ENCODE data around the gene C2orf15.
"Not testable (repeated sequence)": the region's sequence is repeated elsewhere in the genome, so short reads cannot be mapped to it uniquely, and the experiment has no call there.

The C2orf15 gene

GRCh38 chr2:99166218-99166617, 24.7 kb downstream of the C2orf15 start:
- no peak for DNase-seq (ENCODE audit: low spot score)

GRCh38 chr2:99169534-99169933, 28.0 kb downstream of the C2orf15 start:
- no peak for DNase-seq (ENCODE audit: low spot score)

- no peak for DNase-seq (ENCODE audit: low spot score)
Measured at GRCh38 chr2:99171377-99172140, 30.1 kb downstream of the C2orf15 start.

GRCh38 chr2:99180755-99181623, 39.5 kb downstream of the C2orf15 start, which contains the start of the genes MITD1 and MRPL30:
Gene MITD1 (minus strand): TSS chr2:99181058. CDS start chr2:99180981, 77 bp downstream.
Gene MRPL30 (plus strand): TSS chr2:99181184. CDS start chr2:99186204, 5,020 bp downstream.
- DNase-seq (ENCODE audit: low spot score), result peak; percentile 85

- DNase-seq (ENCODE audit: low spot score), result peak; percentile 6
Measured at GRCh38 chr2:99181624-99182000, 40.1 kb downstream of the C2orf15 start.

- DNase-seq (ENCODE audit: low spot score), result no peak
Measured at GRCh38 chr2:99183025-99183424, 41.5 kb downstream of the C2orf15 start.

- no peak for DNase-seq (ENCODE audit: low spot score)
Measured at GRCh38 chr2:99184811-99185210, 43.3 kb downstream of the C2orf15 start.

GRCh38 chr2:99187011-99187410, 45.5 kb downstream of the C2orf15 start:
- DNase-seq (ENCODE audit: low spot score), result no peak

GRCh38 chr2:99188357-99188756, 46.9 kb downstream of the C2orf15 start:
- DNase-seq (ENCODE audit: low spot score), result no peak

GRCh38 chr2:99190548-99190947, 49.0 kb downstream of the C2orf15 start:
- DNase-seq (ENCODE audit: low spot score), result no peak

GRCh38 chr2:99192364-99192763, 50.9 kb downstream of the C2orf15 start:
- not testable (repeated sequence) for DNase-seq (ENCODE audit: low spot score)

- DNase-seq (ENCODE audit: low spot score), result no peak
Measured at GRCh38 chr2:99198103-99198841, 56.8 kb downstream of the C2orf15 start.

GRCh38 chr2:99200076-99200800, 58.7 kb downstream of the C2orf15 start:
- DNase-seq (ENCODE audit: low spot score), result no peak
